Cardiac muscle cell (in vitro differentiated cells and primary cell): ENCODE data around the gene TSPAN3. TPM values are rescaled to one million over a fixed set of nuclear protein-coding genes. Genes with fewer than 3 reads are reported as not detected.

Source experiments
- DNase-seq, 2 donors: peaks; one replicate each; pipeline versions ENCODE4 v3.0.0 to v3.0.0-alpha.2; 2010 to 2017; ENCODE audit warnings: low read depth in 1 of 2, low spot score in 1 of 2
- H3K27ac ChIP-seq: fragments of 200-600 bp; sonication (generic); 2 replicates; pipeline ENCODE4 v1.5.1; 2016
- H3K27me3 ChIP-seq: fragments of 200-600 bp; sonication (generic); 2 replicates; pipeline ENCODE4 v1.6.0; 2016; ENCODE audit warnings: control low read depth
- H3K36me3 ChIP-seq: fragments of 200-600 bp; sonication (generic); 2 replicates; pipeline ENCODE4 v1.5.1; 2016; ENCODE audit warnings: control low read depth
- H3K4me1 ChIP-seq: fragments of 200-600 bp; sonication (generic); 2 replicates; pipeline ENCODE4 v1.8.1; 2017; ENCODE audit warnings: low read depth, mild to moderate bottlenecking, mixed run types
- H3K4me3 ChIP-seq: fragments of 200-600 bp; sonication (generic); 2 replicates; pipeline ENCODE4 v1.5.1; 2016; ENCODE audit warnings: mild to moderate bottlenecking
- H3K9me3 ChIP-seq: fragments of 200-600 bp; sonication (generic); 2 replicates; pipeline ENCODE4 v1.5.1; 2017; ENCODE audit warnings: low read depth, mild to moderate bottlenecking, control low read depth
- polyA plus RNA-seq: library from polyadenylated mRNA; unstranded; fragments of >200 nt; fragmentation: Nextera tagmentation; extraction: Ambion mirVana; gene quantifications from 2 replicates; pipeline ENCODE4 v1.2.1, GENCODE V29; 2016
- total RNA-seq: library from RNA; depleted of rRNA; stranded (reverse); fragments of >200 nt; gene quantifications from 2 replicates; pipeline ENCODE4 v1.2.3, GENCODE V29; 2016
- TF ChIP-seq, protein P1 (sequence below): IDR thresholded peaks from 2 replicates; pipeline ENCODE4 v1.5.1; 2012; ENCODE audit warnings: low read depth, mild to moderate bottlenecking, low read length

The TSPAN3 gene
- total and polyA plus RNA-seq, 2 experiments from 2014 or later = 316 to 427 TPM

DNA sequence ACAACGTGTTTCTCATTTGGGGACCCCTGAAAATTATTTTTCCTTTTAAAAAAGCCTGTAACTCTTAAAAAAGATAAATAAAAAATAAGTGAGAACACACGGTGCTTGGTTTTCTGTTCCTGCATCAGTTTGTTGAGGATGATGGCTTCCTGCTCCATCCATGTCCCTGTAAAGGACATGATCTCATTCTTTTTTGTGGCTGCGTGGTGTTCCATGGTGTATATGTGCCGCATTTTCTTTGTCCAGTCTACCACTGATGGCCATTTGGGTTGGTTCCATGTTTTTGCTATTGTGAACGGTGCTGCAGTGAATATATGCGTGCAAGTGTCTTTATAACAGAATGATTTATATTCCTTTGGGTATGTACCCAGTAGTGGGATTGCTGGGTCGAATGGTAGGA, 2.3 kb downstream of the TSPAN3 start:
- Histone ChIP-seq H3K4me1 (peaks cover 35% of the 10 kb centered on the region), H3K27ac (no peak overlapping the region), H3K9me3 (no peaks in the 10 kb centered on the region), H3K4me3 (no peak overlapping the region), H3K36me3 (no peaks in the 10 kb centered on the region), H3K27me3 (no peaks in the 10 kb centered on the region)
- TF ChIP-seq, protein P1, sequence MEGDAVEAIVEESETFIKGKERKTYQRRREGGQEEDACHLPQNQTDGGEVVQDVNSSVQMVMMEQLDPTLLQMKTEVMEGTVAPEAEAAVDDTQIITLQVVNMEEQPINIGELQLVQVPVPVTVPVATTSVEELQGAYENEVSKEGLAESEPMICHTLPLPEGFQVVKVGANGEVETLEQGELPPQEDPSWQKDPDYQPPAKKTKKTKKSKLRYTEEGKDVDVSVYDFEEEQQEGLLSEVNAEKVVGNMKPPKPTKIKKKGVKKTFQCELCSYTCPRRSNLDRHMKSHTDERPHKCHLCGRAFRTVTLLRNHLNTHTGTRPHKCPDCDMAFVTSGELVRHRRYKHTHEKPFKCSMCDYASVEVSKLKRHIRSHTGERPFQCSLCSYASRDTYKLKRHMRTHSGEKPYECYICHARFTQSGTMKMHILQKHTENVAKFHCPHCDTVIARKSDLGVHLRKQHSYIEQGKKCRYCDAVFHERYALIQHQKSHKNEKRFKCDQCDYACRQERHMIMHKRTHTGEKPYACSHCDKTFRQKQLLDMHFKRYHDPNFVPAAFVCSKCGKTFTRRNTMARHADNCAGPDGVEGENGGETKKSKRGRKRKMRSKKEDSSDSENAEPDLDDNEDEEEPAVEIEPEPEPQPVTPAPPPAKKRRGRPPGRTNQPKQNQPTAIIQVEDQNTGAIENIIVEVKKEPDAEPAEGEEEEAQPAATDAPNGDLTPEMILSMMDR = no peak
- DNase-seq = no peak

DNA sequence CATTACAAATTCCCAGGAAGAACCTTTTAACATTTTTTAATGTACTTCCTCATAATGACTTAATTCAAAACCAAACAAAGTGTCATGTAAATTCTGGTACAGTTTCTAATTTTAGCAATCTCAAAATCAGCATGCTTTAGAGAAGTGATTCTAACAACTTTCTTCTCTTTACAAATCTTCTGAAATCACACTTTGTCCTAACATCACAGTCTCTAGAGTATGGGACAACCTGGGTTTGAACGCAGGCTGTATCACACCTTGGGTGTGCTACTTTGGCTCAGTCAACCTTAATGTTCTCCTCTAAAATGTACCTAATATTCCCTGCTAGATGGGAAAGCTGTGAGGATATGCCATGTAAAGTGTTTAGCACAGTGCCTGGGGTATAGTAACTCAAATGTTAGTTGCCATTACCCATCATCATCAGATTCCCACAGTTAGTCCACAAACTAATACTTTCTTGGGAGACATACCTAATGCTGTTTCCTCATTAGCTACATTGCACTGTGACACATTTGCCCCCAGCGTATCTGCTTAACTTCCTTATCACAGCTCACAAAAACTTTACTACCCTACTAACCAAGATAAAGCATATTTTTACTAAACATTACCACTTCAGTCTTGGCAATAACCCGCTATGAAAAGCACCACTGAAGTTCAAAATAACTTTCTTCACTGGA, 3.1 kb downstream of the TSPAN3 start:
- Histone ChIP-seq H3K9me3 (no peaks in the 10 kb centered on the region), H3K27ac (no peak overlapping the region), H3K4me3 (no peak overlapping the region), H3K27me3 (no peaks in the 10 kb centered on the region), H3K4me1 (peaks cover 35% of the 10 kb centered on the region), H3K36me3 (no peaks in the 10 kb centered on the region)
- TF ChIP-seq, protein P1 = no peak
- DNase-seq = no peak

DNA sequence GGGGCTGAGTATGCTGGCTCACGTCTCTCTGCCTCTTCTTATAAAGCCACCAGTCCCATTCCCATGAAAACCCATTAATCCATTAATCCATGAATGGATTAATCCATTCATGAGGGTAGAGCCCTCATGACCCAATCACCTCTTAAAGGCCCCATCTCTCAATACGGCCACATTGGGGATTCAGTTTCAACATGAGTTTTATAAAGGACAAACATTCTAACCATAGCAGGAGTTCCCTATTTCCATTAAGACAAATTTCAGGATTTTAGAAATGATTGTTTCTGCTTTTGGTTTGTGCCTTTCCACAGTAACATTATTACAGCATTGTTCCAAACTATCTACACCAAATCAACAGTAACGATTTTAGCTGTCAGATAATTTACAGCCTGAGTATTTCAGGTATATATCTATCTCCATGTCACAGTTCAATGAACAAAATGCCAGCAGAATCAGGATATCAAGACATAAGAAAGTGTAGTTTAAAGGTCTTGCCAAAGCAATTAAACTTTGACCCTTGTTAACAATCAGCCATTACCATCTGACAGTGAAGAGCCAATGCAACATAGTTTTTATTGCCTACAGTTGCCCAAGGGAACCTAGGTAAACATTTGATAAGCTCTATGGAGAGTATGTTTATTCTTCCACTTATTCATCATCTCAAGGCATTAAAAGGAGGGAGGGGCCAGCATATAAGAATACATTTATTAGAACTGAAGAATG, 3.8 kb downstream of the TSPAN3 start:
- Histone ChIP-seq H3K27ac (no peak overlapping the region), H3K9me3 (no peaks in the 10 kb centered on the region), H3K27me3 (no peaks in the 10 kb centered on the region), H3K36me3 (no peaks in the 10 kb centered on the region), H3K4me3 (no peak overlapping the region), H3K4me1 (peaks cover 37% of the 10 kb centered on the region)
- DNase-seq = no peak
- TF ChIP-seq, protein P1 = no peak

DNA sequence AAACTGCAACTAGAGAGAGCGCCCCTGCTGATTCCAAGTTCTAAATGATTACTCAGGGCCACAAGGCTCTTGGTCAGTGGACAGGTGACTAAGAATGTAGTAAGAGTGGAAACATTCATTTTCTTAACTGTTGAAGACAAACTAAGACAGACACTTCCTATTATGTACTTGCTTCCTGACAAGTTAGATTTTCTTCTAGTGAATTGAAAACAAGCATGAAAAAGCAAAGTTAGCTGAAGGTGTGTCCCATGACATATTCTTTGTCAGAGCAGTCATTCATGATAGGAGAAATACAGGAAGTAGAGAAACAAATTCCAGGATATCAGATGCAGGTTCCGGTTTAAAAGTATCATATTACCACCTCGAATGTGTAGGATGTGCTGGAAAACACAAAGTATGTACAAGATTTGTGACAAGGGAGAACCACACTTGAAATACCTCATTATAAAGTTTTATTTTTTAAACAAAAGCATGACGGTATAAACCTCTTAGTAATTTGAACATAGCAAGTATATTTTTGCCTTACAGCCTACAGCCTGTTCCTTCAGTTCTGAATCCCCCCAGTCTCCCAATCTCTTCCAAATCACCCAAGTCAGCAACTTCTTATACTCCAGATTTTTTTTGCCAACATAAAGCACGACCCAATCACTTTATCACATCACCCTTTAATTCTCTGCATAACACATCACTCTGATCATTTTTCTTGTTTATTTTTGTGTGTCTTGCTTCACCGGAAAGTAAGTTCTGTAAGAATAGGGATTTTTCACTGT, 6.2 kb downstream of the TSPAN3 start:
- H3K4me3 ChIP-seq = no peak overlapping the region
- no peaks in the 10 kb centered on the region for H3K36me3 ChIP-seq
- TF ChIP-seq, protein P1 = no peak
- H3K27me3 ChIP-seq = no peaks in the 10 kb centered on the region
- H3K4me1 ChIP-seq = peaks cover 59% of the 10 kb centered on the region
- H3K27ac ChIP-seq = peak overlapping the region; percentile 62
- no peak for DNase-seq
- H3K9me3 ChIP-seq = no peaks in the 10 kb centered on the region

DNA sequence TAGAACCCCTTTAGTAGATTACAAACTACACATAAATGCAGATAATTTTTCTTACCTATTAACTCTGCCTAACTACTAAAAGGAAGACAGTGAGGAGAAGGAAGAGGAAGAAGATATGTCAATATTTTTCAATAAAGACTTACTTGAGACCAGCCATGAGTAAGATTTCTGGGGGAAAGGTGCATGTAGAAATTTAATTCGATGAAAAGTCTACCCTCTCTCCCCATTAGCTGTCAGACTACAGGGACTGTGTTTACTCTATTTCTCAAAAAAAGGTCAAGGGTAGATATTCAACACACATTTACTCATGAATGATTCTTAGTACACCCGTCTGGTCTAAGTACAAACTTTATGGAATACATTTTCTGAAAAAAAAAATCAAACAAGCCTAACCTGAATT, 6.8 kb downstream of the TSPAN3 start:
- TF ChIP-seq, protein P1 = no peak
- H3K27ac ChIP-seq = no peak overlapping the region
- H3K36me3 ChIP-seq = no peaks in the 10 kb centered on the region
- H3K9me3 ChIP-seq = no peaks in the 10 kb centered on the region
- H3K4me3 ChIP-seq = no peak overlapping the region
- no peak for DNase-seq
- peaks cover 56% of the 10 kb centered on the region for H3K4me1 ChIP-seq
- no peaks in the 10 kb centered on the region for H3K27me3 ChIP-seq
